DMS53 treated with DMSO at 0.1 percent for 48 hours (cell line): ENCODE data around the gene RUNDC3A.
"Not testable (repeated sequence)": the region's sequence is repeated elsewhere in the genome, so short reads cannot be mapped to it uniquely, and the experiment has no call there.

Source experiments
- DNase-seq: peaks from one replicate; lab custom pipeline; 2025; ENCODE audit not compliant: unreplicated experiment; lab: John Stamatoyannopoulos, UW

Gene RUNDC3A

GRCh38 chr17:44318077-44318892 lies 9.9 kb downstream of the RUNDC3A start:
- DNase-seq, result no peak

GRCh38 chr17:44320066-44320465 lies 11.7 kb downstream of the RUNDC3A start:
- no peak for DNase-seq

DNA sequence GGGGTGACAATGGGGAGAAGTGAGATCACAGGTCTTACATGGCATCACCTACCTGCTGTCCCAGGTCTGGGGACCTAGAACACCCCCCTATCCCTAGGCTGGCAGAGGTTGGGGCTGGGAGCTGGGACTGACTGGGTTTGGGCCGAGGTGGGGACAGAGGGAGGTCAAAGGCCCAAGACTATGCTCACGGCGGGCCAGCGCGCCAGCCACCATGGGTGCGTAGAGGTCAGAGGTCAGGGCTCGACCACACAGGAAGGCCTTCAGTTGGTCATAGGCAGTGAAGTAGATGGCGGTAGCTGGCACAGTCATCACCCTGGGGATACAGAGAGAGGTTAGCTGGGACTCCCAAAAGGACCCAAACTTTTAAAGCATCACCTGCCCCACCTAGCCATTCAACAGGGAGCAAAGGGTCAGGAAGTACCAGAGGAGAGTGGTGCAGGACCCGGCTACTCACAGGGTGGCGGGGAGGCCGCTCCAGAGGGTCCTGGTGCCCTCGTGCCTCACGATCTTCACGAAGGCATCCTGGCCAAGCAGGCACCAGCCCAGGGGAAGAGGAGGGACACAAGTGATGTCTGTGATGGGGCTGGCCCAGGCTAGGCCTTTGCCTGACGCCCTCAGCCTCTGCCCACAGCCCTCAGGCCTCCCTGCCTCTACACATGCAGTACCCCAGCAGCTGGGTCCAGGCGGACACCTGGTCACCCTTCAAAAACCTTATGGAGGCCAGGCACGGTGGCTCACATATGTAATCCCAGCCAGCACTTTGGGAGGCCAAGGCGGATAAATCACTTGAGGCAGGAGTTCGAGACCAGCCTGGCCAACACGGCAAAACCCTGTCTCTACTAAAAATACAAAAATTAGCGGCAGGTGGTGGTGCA lies 13.1 kb downstream of the RUNDC3A start:
- DNase-seq, result no peak

DNA sequence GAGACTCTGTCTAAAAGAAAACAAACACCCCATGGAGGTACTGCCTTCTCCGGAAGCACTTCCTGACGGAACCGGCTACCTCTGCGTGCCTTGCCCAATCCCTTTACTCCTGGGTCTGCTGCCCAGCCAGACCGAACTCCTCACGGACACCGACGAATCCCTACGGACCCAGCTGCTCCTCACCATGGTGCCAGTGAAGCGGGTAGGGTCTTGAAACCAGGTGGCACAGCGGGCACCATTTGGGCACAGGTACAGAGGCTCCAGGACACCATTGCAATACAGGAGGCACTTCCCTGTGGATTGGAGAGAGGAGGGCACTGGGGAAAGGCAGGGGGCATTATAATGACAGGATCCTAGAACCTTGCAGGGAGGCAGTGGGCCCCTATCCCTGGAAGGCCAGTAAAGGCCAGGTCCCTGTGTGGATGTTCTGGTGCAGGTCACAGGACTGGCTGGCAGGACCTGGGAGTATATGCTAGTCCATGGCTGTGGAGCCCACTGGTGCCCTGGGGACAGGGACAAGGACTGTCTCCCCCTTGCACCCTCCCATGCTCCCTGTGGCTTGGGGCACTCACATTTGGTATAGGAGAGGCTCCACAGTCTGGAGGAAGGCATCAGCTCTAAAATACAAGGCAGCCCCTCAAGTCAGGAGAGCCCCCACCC lies 14.0 kb downstream of the RUNDC3A start:
- no peak for DNase-seq

GRCh38 chr17:44323359-44324091 lies 15.1 kb downstream of the RUNDC3A start:
- DNase-seq, result no peak

- no peak for DNase-seq
These were observed 15.7 kb downstream of the RUNDC3A start for GRCh38 chr17:44324092-44324570.

GRCh38 chr17:44324571-44325275 lies 16.3 kb downstream of the RUNDC3A start, which contains the start of gene SLC25A39:
Gene SLC25A39, minus strand, starts transcription at chr17:44324823. Its CDS starts 1,261 bp downstream, at chr17:44323562.
- DNase-seq, result peak; percentile 90

GRCh38 chr17:44326861-44327444 lies 18.6 kb downstream of the RUNDC3A start:
- peak; percentile 97 for DNase-seq

DNA sequence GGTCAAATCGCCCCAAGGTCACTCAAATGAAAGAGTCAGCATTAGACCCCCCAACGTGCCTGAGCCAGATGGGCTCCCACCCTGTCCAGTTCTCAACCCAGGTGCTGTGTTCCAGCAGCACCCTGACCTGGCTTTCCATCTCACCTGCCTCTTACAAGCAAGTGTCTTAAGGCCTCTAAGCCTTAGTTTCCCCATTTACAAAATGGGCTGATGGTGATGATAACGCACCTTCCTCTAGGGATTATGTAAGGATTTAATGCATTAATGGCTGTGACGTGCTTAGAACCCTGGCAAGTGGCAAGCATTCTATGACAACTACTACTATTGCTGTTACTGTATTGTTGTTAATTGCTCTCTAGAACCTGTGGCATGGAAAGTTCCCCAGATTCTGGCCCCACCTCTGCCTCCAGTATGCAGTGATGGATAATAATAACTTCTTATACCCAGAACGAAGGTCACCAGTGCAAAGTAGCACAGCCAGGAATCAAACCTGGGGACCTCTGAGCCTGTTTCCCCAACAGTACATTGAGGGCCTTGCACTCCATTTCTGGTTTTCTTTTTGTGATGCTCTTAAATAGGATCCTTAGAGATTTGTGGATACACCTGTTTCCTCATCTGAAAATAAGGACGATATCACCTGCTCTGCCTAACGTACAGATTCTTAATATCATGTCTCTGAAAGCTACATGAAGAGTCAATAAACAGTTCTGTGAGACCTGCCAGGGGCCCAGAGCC lies 19.5 kb downstream of the RUNDC3A start:
- DNase-seq, result no peak

DNA sequence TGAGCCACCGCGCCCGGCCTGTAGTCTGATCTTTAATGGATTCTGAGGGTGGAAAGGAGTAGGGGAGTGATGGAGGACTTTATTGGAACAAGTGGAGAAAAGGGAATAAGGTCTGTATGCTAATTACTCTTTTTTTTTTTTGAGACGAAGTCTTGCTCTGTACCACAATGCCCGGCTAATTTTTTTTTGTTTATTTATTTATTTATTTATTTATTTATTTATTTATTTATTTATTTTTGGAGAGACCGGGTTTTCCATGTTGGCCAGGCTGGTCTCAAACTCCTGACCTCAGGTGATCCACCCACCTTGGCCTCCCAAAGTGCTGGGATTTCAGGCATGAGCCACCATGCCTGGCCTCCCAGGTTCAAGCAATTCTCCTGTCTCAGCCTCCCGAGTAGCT lies 21.1 kb downstream of the RUNDC3A start:
- DNase-seq, result not testable (repeated sequence)

DNA sequence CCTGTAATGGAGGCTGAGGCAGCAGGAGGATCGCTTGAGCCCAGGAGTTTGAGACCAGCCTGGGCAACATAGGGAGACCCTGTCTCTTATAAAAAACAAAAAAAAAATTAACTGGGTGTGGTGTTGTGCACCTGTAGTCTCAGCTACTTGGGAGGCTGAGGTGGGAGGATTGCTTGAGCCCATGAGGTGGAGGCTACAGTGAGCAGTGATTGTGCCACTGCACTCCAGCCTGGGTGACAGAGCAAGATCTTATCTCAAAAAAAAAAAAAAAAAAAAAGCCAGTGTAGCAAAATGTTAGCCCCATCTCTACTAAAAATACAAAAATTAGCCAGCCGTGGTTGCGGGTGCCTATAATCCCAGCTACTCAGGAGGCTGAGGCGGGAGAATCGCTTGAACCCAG lies 21.9 kb downstream of the RUNDC3A start:
- not testable (repeated sequence) for DNase-seq

- DNase-seq, result peak; percentile 90
These were observed 22.9 kb downstream of the RUNDC3A start for GRCh38 chr17:44331249-44331760.

- no peak for DNase-seq
These were observed 25.0 kb downstream of the RUNDC3A start for GRCh38 chr17:44333371-44333770.

- DNase-seq, result no peak
These were observed 25.9 kb downstream of the RUNDC3A start for GRCh38 chr17:44334315-44334714.

GRCh38 chr17:44334727-44335126 lies 26.3 kb downstream of the RUNDC3A start:
- no peak for DNase-seq

GRCh38 chr17:44335564-44335963 lies 27.2 kb downstream of the RUNDC3A start:
- no peak for DNase-seq

DNA sequence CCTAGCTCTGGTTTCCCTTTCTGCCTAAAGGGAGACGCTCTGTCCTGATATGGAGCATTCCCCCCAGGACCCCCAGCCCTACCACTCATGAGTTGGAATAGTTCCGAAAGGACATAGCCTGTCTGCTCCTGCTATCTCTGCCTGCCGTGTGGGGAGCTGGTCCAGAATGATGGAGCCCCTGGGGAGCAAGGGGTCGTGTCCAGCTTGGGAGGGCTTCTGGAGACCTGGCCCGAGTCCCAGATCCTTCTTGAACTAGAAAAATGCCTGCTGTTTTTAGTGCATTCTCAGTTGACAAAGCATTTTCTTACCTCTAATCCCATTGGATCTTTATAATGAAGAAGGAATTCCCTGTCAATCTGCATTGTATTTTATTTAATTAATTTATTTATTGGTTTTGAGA lies 27.6 kb downstream of the RUNDC3A start:
- no peak for DNase-seq

DNA sequence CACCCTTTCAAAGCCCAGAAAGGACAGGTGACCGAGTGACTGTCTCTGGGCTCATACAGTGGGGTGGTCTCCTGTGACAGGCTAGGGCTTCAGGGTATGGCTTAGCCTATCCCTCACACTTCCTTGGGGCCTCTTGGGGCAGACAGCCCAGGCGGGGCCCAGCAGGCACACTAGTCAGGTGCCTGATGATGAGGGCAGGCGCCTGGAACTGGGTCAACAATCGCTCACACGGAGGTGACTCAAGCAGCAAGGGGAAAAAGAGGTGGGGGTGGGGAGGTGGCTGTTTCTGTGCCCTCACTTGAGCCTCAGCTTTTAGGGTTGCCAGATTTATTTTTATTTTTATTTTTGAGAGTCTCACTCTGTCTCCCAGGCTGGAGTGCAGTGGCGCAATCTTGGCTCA lies 30.3 kb downstream of the RUNDC3A start:
- no peak for DNase-seq

DNA sequence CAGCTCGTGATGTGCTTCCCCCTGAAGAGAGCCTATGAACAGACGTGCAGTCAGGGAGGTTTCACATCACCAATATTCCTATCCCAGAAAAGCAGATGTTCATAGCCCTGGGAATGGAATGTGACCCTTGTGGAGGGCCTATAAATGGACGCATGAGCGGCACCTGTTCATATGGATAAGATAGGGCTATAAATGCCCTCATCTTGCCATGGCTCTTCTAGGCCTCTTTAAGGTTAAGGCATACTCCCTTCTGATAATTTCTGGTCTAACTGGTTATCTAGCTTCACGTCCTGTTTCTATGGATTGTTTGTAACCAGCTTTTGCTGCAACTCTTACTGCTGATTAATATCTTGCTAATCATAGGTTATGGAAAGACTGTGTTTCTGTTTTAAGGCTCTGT lies 32.2 kb downstream of the RUNDC3A start:
- DNase-seq, result not testable (repeated sequence)
